Measurements from ENCODE around the gene LRRC37A2. TPM values are rescaled to one million over a fixed set of nuclear protein-coding genes. Genes with fewer than 3 reads are reported as not detected.

LRRC37A2 gene
- total RNA-seq, 2 donors from 2014 or later, result 6.7 to 30.1 TPM

Other genes starting within 250 kb of the LRRC37A2 start
- gene LRRC37A, start 217.3 kb upstream of the LRRC37A2 start, total RNA-seq, result 1 to 10 TPM; 1.5 to 9.2 TPM
- 10 to 100 TPM; 15.4 to 25.0 TPM for gene ARL17B, start 150.7 kb upstream of the LRRC37A2 start, total RNA-seq
- 10 to 100 TPM; 17.9 to 27.8 TPM for gene ARL17A, start 67.2 kb downstream of the LRRC37A2 start, total RNA-seq
- gene NSF, start 78.2 kb downstream of the LRRC37A2 start, total RNA-seq, result 10 to 100 TPM; 34.3 to 43.1 TPM

Measured in activated T-cell treated with anti-CD3 and anti-CD28 coated beads, Interleukin-2, amount 50 U/mL, for 72 hours (primary cell).